Measurements from ENCODE around the gene MDGA2.

MDGA2 gene

GRCh38 chr14:47619392-47619791 is 56.0 kb downstream of the MDGA2 start:
- DNase-seq (ENCODE audit: low spot score), result no peak

GRCh38 chr14:47606566-47606965 is 68.8 kb downstream of the MDGA2 start:
- no peak for DNase-seq (ENCODE audit: low spot score)

- DNase-seq (ENCODE audit: low spot score), result no peak
Measured at GRCh38 chr14:47596860-47597259, 78.5 kb downstream of the MDGA2 start.

GRCh38 chr14:47596232-47596631 is 79.2 kb downstream of the MDGA2 start:
- DNase-seq (ENCODE audit: low spot score), result no peak

- no peak for DNase-seq (ENCODE audit: low spot score)
Measured at GRCh38 chr14:47595552-47595951, 79.9 kb downstream of the MDGA2 start.

GRCh38 chr14:47590767-47591495 is 84.5 kb downstream of the MDGA2 start:
- DNase-seq (ENCODE audit: low spot score), result no peak

- DNase-seq (ENCODE audit: low spot score), result no peak
Measured at GRCh38 chr14:47585447-47585846, 90.0 kb downstream of the MDGA2 start.

GRCh38 chr14:47567273-47567672 is 108.1 kb downstream of the MDGA2 start:
- no peak for DNase-seq (ENCODE audit: low spot score)

- no peak for DNase-seq (ENCODE audit: low spot score)
Measured at GRCh38 chr14:47557894-47558293, 117.5 kb downstream of the MDGA2 start.

- no peak for DNase-seq (ENCODE audit: low spot score)
Measured at GRCh38 chr14:47555333-47555732, 120.1 kb downstream of the MDGA2 start.

- no peak for DNase-seq (ENCODE audit: low spot score)
Measured at GRCh38 chr14:47549886-47550285, 125.5 kb downstream of the MDGA2 start.

GRCh38 chr14:47543459-47543858 is 131.9 kb downstream of the MDGA2 start:
- no peak for DNase-seq (ENCODE audit: low spot score)

- DNase-seq (ENCODE audit: low spot score), result no peak
Measured at GRCh38 chr14:47541662-47542061, 133.7 kb downstream of the MDGA2 start.

- no peak for DNase-seq (ENCODE audit: low spot score)
Measured at GRCh38 chr14:47539031-47539461, 136.4 kb downstream of the MDGA2 start.

GRCh38 chr14:47536341-47536740 is 139.1 kb downstream of the MDGA2 start:
- DNase-seq (ENCODE audit: low spot score), result no peak

GRCh38 chr14:47526591-47527244 is 148.7 kb downstream of the MDGA2 start:
- no peak for DNase-seq (ENCODE audit: low spot score)

- DNase-seq (ENCODE audit: low spot score), result no peak
Measured at GRCh38 chr14:47524524-47524923, 150.9 kb downstream of the MDGA2 start.

GRCh38 chr14:47520382-47520781 is 155.0 kb downstream of the MDGA2 start:
- no peak for DNase-seq (ENCODE audit: low spot score)

GRCh38 chr14:47511829-47512228 is 163.6 kb downstream of the MDGA2 start:
- DNase-seq (ENCODE audit: low spot score), result no peak

GRCh38 chr14:47509957-47510356 is 165.4 kb downstream of the MDGA2 start:
- no peak for DNase-seq (ENCODE audit: low spot score)

GRCh38 chr14:47507861-47508260 is 167.5 kb downstream of the MDGA2 start:
- DNase-seq (ENCODE audit: low spot score), result no peak

GRCh38 chr14:47500369-47500768 is 175.0 kb downstream of the MDGA2 start:
- DNase-seq (ENCODE audit: low spot score), result no peak

- DNase-seq (ENCODE audit: low spot score), result no peak
Measured at GRCh38 chr14:47490766-47491165, 184.6 kb downstream of the MDGA2 start.

GRCh38 chr14:47490353-47490752 is 185.1 kb downstream of the MDGA2 start:
- no peak for DNase-seq (ENCODE audit: low spot score)
